22Rv1 (cell line): ENCODE data around the gene CFAP65.

Experiments used
- H3K27ac ChIP-seq: fragments of 450-650 bp; 2 replicates; pipeline ENCODE4 v1.5.1; 2017
- CTCF ChIP-seq: fragments of 450-650 bp; IDR thresholded peaks from 2 replicates; pipeline ENCODE4 v1.5.1; 2017; ENCODE audit warnings: mild to moderate bottlenecking
- ZFX ChIP-seq: fragments of 450-650 bp; IDR thresholded peaks from 2 replicates; pipeline ENCODE4 v1.6.1; 2017; ENCODE audit warnings: antibody characterized with exemption, borderline replicate concordance

The CFAP65 gene

GRCh38 chr2:219026946-219027345 is 14.4 kb downstream of the CFAP65 start:
- TF ChIP-seq CTCF (no peak), ZFX (no peak)
- H3K27ac ChIP-seq = no peak overlapping the region

- H3K27ac ChIP-seq = no peak overlapping the region
- no peak for TF ChIP-seq CTCF
- no peak for TF ChIP-seq ZFX
These were observed 15.4 kb downstream of the CFAP65 start for GRCh38 chr2:219025637-219026585.

- TF ChIP-seq CTCF = no peak
- TF ChIP-seq ZFX = no peak
- H3K27ac ChIP-seq = no peak overlapping the region
These were observed 17.3 kb downstream of the CFAP65 start for GRCh38 chr2:219024059-219024458.

GRCh38 chr2:219023045-219023605 is 18.2 kb downstream of the CFAP65 start:
- TF ChIP-seq ZFX (no peak), CTCF (no peak)
- no peak overlapping the region for H3K27ac ChIP-seq

- no peak overlapping the region for H3K27ac ChIP-seq
- TF ChIP-seq CTCF (no peak), ZFX (no peak)
These were observed 18.7 kb downstream of the CFAP65 start for GRCh38 chr2:219022616-219023015.

GRCh38 chr2:219022041-219022440 is 19.3 kb downstream of the CFAP65 start:
- TF ChIP-seq ZFX (no peak), CTCF (no peak)
- no peak overlapping the region for H3K27ac ChIP-seq

- TF ChIP-seq ZFX = no peak
- TF ChIP-seq CTCF = no peak
- H3K27ac ChIP-seq = no peak overlapping the region
These were observed 19.7 kb downstream of the CFAP65 start for GRCh38 chr2:219021591-219021990.
